H1 (cell line): Measurements from ENCODE around the gene SRSF3. TPM values are rescaled to one million over a fixed set of nuclear protein-coding genes. Genes with fewer than 3 reads are reported as not detected.
A peak's percentile ranks its signal among the peaks of the same experiment; 100 is the strongest.

ENCODE experiments used
- ATF2 ChIP-seq: IDR thresholded peaks from 2 replicates; pipeline ENCODE4 v1.6.1; 2012; ENCODE audit warnings: low read length, inconsistent platforms
- BCL11A ChIP-seq, 2 experiments: IDR thresholded peaks; one replicate each; pipeline ENCODE4 v1.6.1; 2011; ENCODE audit warnings: low read depth in 2 of 2, low read length in 2 of 2, mild to moderate bottlenecking in 2 of 2
- CTCF ChIP-seq, 3 experiments: IDR thresholded peaks; 1 replicate in 2 of 3; 2 replicates in 1 of 3; pipeline versions ENCODE4 v1.5.1 to v1.6.1; 2011; ENCODE audit warnings: low read length in 3 of 3, mild to moderate bottlenecking in 3 of 3, inconsistent platforms in 2 of 3, low read depth in 1 of 3, moderate library complexity in 1 of 3; ENCODE audit not compliant: insufficient read depth in 1 of 3; ENCODE audit errors: control extremely low read depth in 1 of 3
- EP300 ChIP-seq, 2 experiments: IDR thresholded peaks; 1 replicate in 1 of 2; 2 replicates in 1 of 2; pipeline ENCODE4 v1.6.1; 2011 to 2012; ENCODE audit warnings: low read depth in 2 of 2, low read length in 2 of 2, mild to moderate bottlenecking in 2 of 2, borderline replicate concordance in 1 of 2, inconsistent platforms in 1 of 2, moderate library complexity in 1 of 2
- GABPA ChIP-seq: IDR thresholded peaks from 2 replicates; pipeline ENCODE4 v1.6.1; 2011; ENCODE audit warnings: mild to moderate bottlenecking, low read length, moderate library complexity, borderline replicate concordance; ENCODE audit not compliant: insufficient read depth
- KDM1A ChIP-seq: fragments of 200-600, 300-600 bp; sonication (generic); IDR thresholded peaks from 2 replicates; pipeline ENCODE4 v1.7.1; 2016; ENCODE audit warnings: mild to moderate bottlenecking, low read length, borderline replicate concordance
- NRF1 ChIP-seq: IDR thresholded peaks from 2 replicates; pipeline ENCODE4 v1.6.1; 2011; ENCODE audit warnings: mild to moderate bottlenecking, low read depth, low read length, improper control_type of control experiment
- POU5F1 ChIP-seq: IDR thresholded peaks from 2 replicates; pipeline ENCODE4 v1.6.1; 2011; ENCODE audit warnings: low read depth, mild to moderate bottlenecking, low read length, moderate library complexity
- RAD21 ChIP-seq, 2 experiments: IDR thresholded peaks in 1 of 2; conservative IDR thresholded peaks in 1 of 2; 2 replicates each; pipeline ENCODE4 v1.6.1; 2011; ENCODE audit warnings: low read depth in 2 of 2, low read length in 2 of 2, improper control_type of control experiment in 1 of 2, inconsistent platforms in 1 of 2, mild to moderate bottlenecking in 1 of 2, moderate library complexity in 1 of 2
- RBBP5 ChIP-seq: IDR thresholded peaks from 2 replicates; pipeline ENCODE4 v1.7.1; 2012; ENCODE audit warnings: low read depth, mild to moderate bottlenecking, inconsistent platforms, low read length, moderate library complexity, borderline replicate concordance
- RFX5 ChIP-seq: IDR thresholded peaks from 2 replicates; pipeline ENCODE4 v1.6.1; 2011; ENCODE audit warnings: low read depth, low read length, improper control_type of control experiment, borderline replicate concordance
- RNF2 ChIP-seq: fragments of 200-900, 300-1000 bp; sonication (generic); IDR thresholded peaks from 2 replicates; pipeline ENCODE4 v1.7.1; 2016; ENCODE audit warnings: borderline replicate concordance, low read depth, mild to moderate bottlenecking, antibody characterized with exemption, low read length; ENCODE audit not compliant: poor library complexity, severe bottlenecking; ENCODE audit errors: missing control alignments
- SAP30 ChIP-seq: fragments of 300-600 bp; sonication (generic); IDR thresholded peaks from 2 replicates; pipeline ENCODE4 v1.7.1; 2012; ENCODE audit warnings: low read length, moderate library complexity, mild to moderate bottlenecking, inconsistent platforms; ENCODE audit not compliant: insufficient read depth, insufficient replicate concordance
- SIX5 ChIP-seq: IDR thresholded peaks from 2 replicates; pipeline ENCODE4 v1.6.1; 2011; ENCODE audit warnings: mild to moderate bottlenecking, low read depth, low read length
- SP2 ChIP-seq: IDR thresholded peaks from 2 replicates; pipeline ENCODE4 v1.6.1; 2012; ENCODE audit warnings: mild to moderate bottlenecking, low read length, inconsistent platforms
- TAF1 ChIP-seq: IDR thresholded peaks from 2 replicates; pipeline ENCODE4 v1.6.1; 2011; ENCODE audit warnings: mild to moderate bottlenecking, low read depth, low read length
- YY1 ChIP-seq: IDR thresholded peaks from 2 replicates; pipeline ENCODE4 v1.6.1; 2011; ENCODE audit warnings: low read depth, mild to moderate bottlenecking, low read length
- ZNF274 ChIP-seq: IDR thresholded peaks from 2 replicates; pipeline ENCODE4 v1.7.0; 2012; ENCODE audit warnings: low read length, borderline replicate concordance; ENCODE audit errors: extremely low read depth
- polyA plus RNA-seq, 7 experiments: library from polyadenylated mRNA; depleted of rRNA in 3 of 7; stranded (reverse) in 5 of 7; unstranded in 2 of 7; fragments of >200 nt in 5 of 7; fragments of 200-250 nt in 2 of 7; gene quantifications; 1 replicate in 5 of 7; 2 replicates in 1 of 7; 4 replicates in 1 of 7; pipeline versions ENCODE4 v1.2.1 to v1.2.3, GENCODE V29; 2011 to 2013; ENCODE audit warnings: missing spikeins in 2 of 7, mixed read lengths in 2 of 7
- total RNA-seq: library from RNA; stranded (reverse); fragmentation: NEBNext Ultra II Directional; extraction: Animal tissue kit (Norgen Biotek cat#: 25700); gene quantifications from 2 replicates; pipeline ENCODE4 v1.2.1, GENCODE V29; 2021

The SRSF3 gene
- total and polyA plus RNA-seq, 2 of the 8 experiments (the other 6 are each of a cell fraction or from before 2014, with no cell fraction given): 471 to 689 TPM

DNA sequence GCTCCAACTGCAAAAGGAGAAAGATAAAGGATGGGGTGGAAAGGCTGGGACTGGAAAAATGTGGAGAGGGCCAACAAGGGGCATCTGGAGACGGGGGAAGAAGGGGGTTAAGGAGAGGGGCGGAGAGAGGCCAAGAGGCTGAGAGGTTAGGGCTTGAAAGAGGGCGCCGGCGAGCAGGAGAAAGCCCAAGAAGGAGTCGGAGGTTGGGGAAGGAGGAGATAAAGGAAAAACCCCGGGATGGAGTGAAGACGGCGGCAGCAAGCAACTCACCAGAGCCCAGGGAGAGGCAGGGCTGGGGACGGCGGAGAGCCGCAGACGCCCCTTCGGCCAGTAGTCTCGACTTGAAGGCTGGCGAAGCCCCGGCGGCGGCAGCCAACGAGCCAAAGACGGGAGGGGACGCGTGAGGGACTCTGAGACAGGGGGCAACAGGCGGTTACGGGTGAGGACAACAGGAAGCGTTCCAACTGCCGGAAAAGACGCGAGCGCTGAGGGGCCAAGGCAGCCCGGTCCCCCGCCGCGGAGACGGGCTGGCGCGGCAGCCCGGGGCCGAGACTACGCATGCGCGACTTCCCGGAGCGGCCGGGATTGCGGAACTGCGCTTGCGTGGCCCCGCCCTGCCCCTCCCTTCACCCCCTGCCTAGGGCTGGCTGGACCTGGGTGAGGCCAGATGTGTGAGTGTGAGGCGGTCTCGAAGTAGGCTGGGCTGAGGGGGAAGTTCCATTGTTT is 47.1 kb upstream of the SRSF3 start, which contains the start of gene STK38 (continued):
- no peak for TF ChIP-seq CTCF (IDR thresholded peaks at IDR 0.05; ENCODE audit: control extremely low read depth in 1 of 3, insufficient read depth in 1 of 3, low read depth in 1 of 3, low read length in 3 of 3)
- no peak; a peak in 1 of 4 replicates for TF ChIP-seq RAD21 (IDR thresholded peaks at IDR 0.05 in 1 of 2, conservative IDR thresholded peaks at IDR 0.05 in 1 of 2; ENCODE audit: low read depth in 2 of 2, low read length in 2 of 2)
- TF ChIP-seq GABPA: no peak
- no peak for TF ChIP-seq RFX5
- TF ChIP-seq ZNF274: no peak
- no peak for TF ChIP-seq BCL11A (IDR thresholded peaks at IDR 0.05; ENCODE audit: low read depth in 2 of 2, low read length in 2 of 2)
- peak; percentile 79 for TF ChIP-seq NRF1
- no peak for TF ChIP-seq SP2
- TF ChIP-seq RBBP5: peak; percentile 80
- TF ChIP-seq KDM1A: no peak
- TF ChIP-seq POU5F1: no peak
- no peak for TF ChIP-seq EP300 (IDR thresholded peaks at IDR 0.05; ENCODE audit: borderline replicate concordance in 1 of 2, low read depth in 2 of 2, low read length in 2 of 2)
- no peak for TF ChIP-seq ATF2
- TF ChIP-seq TAF1: peak; percentile 77; the same call in 1 of the 2 replicates
- TF ChIP-seq SAP30: peak; percentile 64
- TF ChIP-seq RNF2: no peak
- no peak for TF ChIP-seq YY1
- no peak for TF ChIP-seq SIX5
